Endometrial microvascular endothelial cells (primary cell): ENCODE data around the gene PPM1L. TPM values are rescaled to one million over a fixed set of nuclear protein-coding genes. Genes with fewer than 3 reads are reported as not detected.
"Not testable (repeated sequence)": the region's sequence is repeated elsewhere in the genome, so short reads cannot be mapped to it uniquely, and the experiment has no call there.

Experiments used
- in situ Hi-C: cut with HindIII; loops from 2 replicates; pipeline ENCODE4 v1.10.0; 2017; ENCODE audit warnings: low sequenced_read_pairs, low pct_unique_long_range_greater_than_20kb; ENCODE audit errors: inconsistent ontology term
- total RNA-seq: library from RNA; depleted of rRNA; stranded (reverse); fragments of >200 nt; gene quantifications from one replicate; pipeline ENCODE4 v1.2.3, GENCODE V29; 2015; ENCODE audit errors: inconsistent ontology term

Gene PPM1L
- total RNA-seq, 1 donor from 2014 or later = 0.46 TPM

- in situ Hi-C loops = no loop called here
Measured at GRCh38 chr3:160998581-160998980, 242.6 kb downstream of the PPM1L start.

- in situ Hi-C loops = no loop called here
Measured at GRCh38 chr3:160999274-160999673, 243.2 kb downstream of the PPM1L start.

GRCh38 chr3:161008086-161008485 is 252.1 kb downstream of the PPM1L start:
- in situ Hi-C loops = no loop called here

GRCh38 chr3:161010151-161010550 is 254.1 kb downstream of the PPM1L start:
- in situ Hi-C loops = not testable (repeated sequence)

- in situ Hi-C loops = no loop called here
Measured at GRCh38 chr3:161014843-161015749, 259.1 kb downstream of the PPM1L start.

GRCh38 chr3:161016417-161017313 is 260.6 kb downstream of the PPM1L start:
- in situ Hi-C loops = no loop called here

- in situ Hi-C loops = no loop called here
Measured at GRCh38 chr3:161017971-161018370, 261.9 kb downstream of the PPM1L start.

- in situ Hi-C loops = no loop called here
Measured at GRCh38 chr3:161020256-161020655, 264.2 kb downstream of the PPM1L start.

- in situ Hi-C loops = no loop called here
Measured at GRCh38 chr3:161025911-161026310, 269.9 kb downstream of the PPM1L start.

GRCh38 chr3:161026612-161027510 is 270.8 kb downstream of the PPM1L start:
- in situ Hi-C loops = no loop called here

GRCh38 chr3:161028555-161029153 is 272.6 kb downstream of the PPM1L start:
- in situ Hi-C loops = no loop called here

- in situ Hi-C loops = no loop called here
Measured at GRCh38 chr3:161031134-161031533, 275.1 kb downstream of the PPM1L start.

GRCh38 chr3:161034913-161035550 is 279.0 kb downstream of the PPM1L start:
- in situ Hi-C loops = not testable (repeated sequence)

GRCh38 chr3:161035711-161036110 is 279.7 kb downstream of the PPM1L start:
- in situ Hi-C loops = no loop called here

- in situ Hi-C loops = no loop called here
Measured at GRCh38 chr3:161038725-161039124, 282.7 kb downstream of the PPM1L start.

- in situ Hi-C loops = no loop called here
Measured at GRCh38 chr3:161042023-161042501, 286.0 kb downstream of the PPM1L start.

GRCh38 chr3:161043336-161044035 is 287.5 kb downstream of the PPM1L start:
- in situ Hi-C loops = no loop called here
